HFFc6 (cell line): ENCODE measurements around the gene CHD9. TPM values are rescaled to one million over a fixed set of nuclear protein-coding genes. Genes with fewer than 3 reads are reported as not detected.

Experiments
- DNase-seq: peaks from one replicate; pipeline ENCODE4 v3.0.0-alpha.2; 2018
- H3K27ac Mint-ChIP-seq: 2 replicates; pipeline ENCODE4 v1.8.0; 2020; ENCODE audit warnings: mild to moderate bottlenecking, mixed read lengths
- H3K27me3 Mint-ChIP-seq: 2 replicates; pipeline ENCODE4 v1.8.0; 2021; ENCODE audit warnings: mild to moderate bottlenecking, moderate library complexity, mixed read lengths; ENCODE audit not compliant: insufficient read depth
- H3K36me3 Mint-ChIP-seq: 2 replicates; pipeline ENCODE4 v1.8.0; 2021; ENCODE audit warnings: low read depth, mixed read lengths
- H3K4me1 Mint-ChIP-seq: 2 replicates; pipeline ENCODE4 v1.8.0; 2020; ENCODE audit warnings: low read depth, mixed read lengths
- H3K4me3 Mint-ChIP-seq: 2 replicates; pipeline ENCODE4 v1.8.0; 2020; ENCODE audit warnings: mild to moderate bottlenecking, moderate library complexity, mixed read lengths
- H3K9me3 Mint-ChIP-seq: 2 replicates; pipeline ENCODE4 v1.8.0; 2020; ENCODE audit warnings: mild to moderate bottlenecking, mixed read lengths
- CTCF ChIP-seq: fragments of 200-600 bp; sonication (generic); IDR thresholded peaks from 2 replicates; pipeline ENCODE4 v1.5.0; 2021; ENCODE audit warnings: antibody characterized with exemption, mild to moderate bottlenecking
- total RNA-seq, 6 experiments: library from RNA; stranded (reverse); fragmentation: NEBNext Ultra II Directional; extraction: Animal tissue kit (Norgen Biotek cat#: 25700); gene quantifications; 2 replicates in 1 of 6; 3 replicates in 5 of 6; pipeline ENCODE4 v1.2.3, GENCODE V29; 2021

The CHD9 gene
- total RNA-seq, 6 experiments from 2014 or later: 39.7 to 48.8 (median 45.7) TPM

- H3K9me3 Mint-ChIP-seq: no peaks in the 10 kb centered on the region
- H3K4me1 Mint-ChIP-seq: peaks cover 12% of the 10 kb centered on the region
- H3K27me3 Mint-ChIP-seq: peaks cover 2% of the 10 kb centered on the region; the same call in 1 of the 2 replicates
- no peak overlapping the region for H3K4me3 Mint-ChIP-seq
- no peak overlapping the region for H3K27ac Mint-ChIP-seq
- TF ChIP-seq CTCF: no peak
- DNase-seq: no peak
- H3K36me3 Mint-ChIP-seq: no peaks in the 10 kb centered on the region
Measured at GRCh38 chr16:53024045-53024444, 30.7 kb upstream of the CHD9 start.

GRCh38 chr16:53029971-53030370 lies 24.8 kb upstream of the CHD9 start:
- Mint-ChIP-seq H3K9me3 (peaks cover 21% of the 10 kb centered on the region), H3K4me1 (peaks cover 30% of the 10 kb centered on the region), H3K4me3 (no peak overlapping the region), H3K27me3 (no peaks in the 10 kb centered on the region; the same call in none of the 2 replicates), H3K36me3 (peaks cover 18% of the 10 kb centered on the region), H3K27ac (no peak overlapping the region)
- TF ChIP-seq CTCF: no peak
- no peak for DNase-seq

- Mint-ChIP-seq H3K27ac (no peak overlapping the region), H3K4me1 (peaks cover 38% of the 10 kb centered on the region), H3K9me3 (peaks cover 22% of the 10 kb centered on the region), H3K27me3 (no peaks in the 10 kb centered on the region; the same call in none of the 2 replicates), H3K4me3 (no peak overlapping the region), H3K36me3 (peaks cover 22% of the 10 kb centered on the region)
- no peak for DNase-seq
- TF ChIP-seq CTCF: no peak
Measured at GRCh38 chr16:53031323-53031942, 23.4 kb upstream of the CHD9 start.

- no peak for TF ChIP-seq CTCF
- DNase-seq: peak; percentile 78
- Mint-ChIP-seq H3K36me3 (peaks cover 26% of the 10 kb centered on the region), H3K9me3 (peaks cover 22% of the 10 kb centered on the region), H3K4me3 (no peak overlapping the region), H3K27ac (peak overlapping the region; percentile 71), H3K4me1 (peaks cover 44% of the 10 kb centered on the region), H3K27me3 (no peaks in the 10 kb centered on the region; the same call in none of the 2 replicates)
Measured at GRCh38 chr16:53034306-53034705, 20.5 kb upstream of the CHD9 start.

GRCh38 chr16:53035176-53035942 lies 19.4 kb upstream of the CHD9 start:
- peaks cover 33% of the 10 kb centered on the region for H3K36me3 Mint-ChIP-seq
- H3K4me3 Mint-ChIP-seq: no peak overlapping the region; the same call in 1 of the 2 replicates
- H3K4me1 Mint-ChIP-seq: peaks cover 45% of the 10 kb centered on the region
- TF ChIP-seq CTCF: no peak
- H3K9me3 Mint-ChIP-seq: peaks cover 22% of the 10 kb centered on the region
- DNase-seq: no peak
- peak overlapping the region; percentile 71 for H3K27ac Mint-ChIP-seq
- no peaks in the 10 kb centered on the region; the same call in none of the 2 replicates for H3K27me3 Mint-ChIP-seq
